Epithelial cell of prostate (primary cell): ENCODE results near the gene GPR149.

ENCODE experiments used
- DNase-seq: peaks from one replicate; pipeline ENCODE4 v3.0.0-alpha.2; 2011; ENCODE audit warnings: low read depth, low spot score
- H3K27ac ChIP-seq: fragments of 450-650 bp; 2 replicates; pipeline ENCODE4 v1.5.1; 2017; ENCODE audit warnings: mild to moderate bottlenecking

The GPR149 gene

GRCh38 chr3:154349223-154349622 is 80.8 kb downstream of the GPR149 start:
- no peak overlapping the region for H3K27ac ChIP-seq
- DNase-seq, result no peak

GRCh38 chr3:154345422-154346122 is 84.4 kb downstream of the GPR149 start:
- no peak for DNase-seq
- H3K27ac ChIP-seq, result no peak overlapping the region

DNA sequence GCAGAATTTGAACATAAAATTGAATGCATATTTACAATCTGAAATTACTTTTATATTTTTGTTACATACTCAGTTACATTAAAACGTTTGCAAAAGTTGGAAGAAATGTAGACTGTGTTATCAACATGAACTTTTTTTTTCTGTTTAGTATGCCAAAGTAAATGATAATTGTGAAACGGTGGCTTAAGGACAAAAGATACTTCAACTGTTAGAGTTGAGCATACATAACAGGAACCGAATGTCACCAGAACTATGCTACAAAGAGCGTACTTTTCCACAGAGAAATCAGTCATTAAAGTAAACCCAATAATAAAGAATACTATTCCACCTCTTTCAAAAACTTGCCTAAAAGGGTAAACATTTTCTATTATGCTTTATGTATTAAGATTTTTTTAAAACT is 91.4 kb downstream of the GPR149 start:
- no peak for DNase-seq
- H3K27ac ChIP-seq, result no peak overlapping the region

DNA sequence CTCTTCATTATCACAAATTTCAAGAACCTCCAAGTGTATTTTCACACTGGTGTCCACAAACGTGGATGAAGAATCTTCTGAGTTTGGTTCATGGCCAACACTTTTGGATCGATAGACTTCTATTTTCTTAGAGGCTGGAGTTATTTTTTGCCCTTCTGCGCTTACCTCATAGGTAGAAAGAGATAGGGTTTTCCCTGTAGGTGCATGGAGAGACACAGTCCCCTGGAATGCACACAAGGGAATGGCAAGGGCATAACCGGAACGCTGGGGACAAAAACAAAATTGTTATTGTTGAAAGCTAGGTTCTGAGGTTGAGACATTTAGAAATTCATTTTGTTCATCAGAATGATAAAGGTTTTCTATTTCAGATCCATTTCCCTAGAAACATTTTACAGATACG is 92.0 kb downstream of the GPR149 start:
- no peak for DNase-seq
- no peak overlapping the region for H3K27ac ChIP-seq

DNA sequence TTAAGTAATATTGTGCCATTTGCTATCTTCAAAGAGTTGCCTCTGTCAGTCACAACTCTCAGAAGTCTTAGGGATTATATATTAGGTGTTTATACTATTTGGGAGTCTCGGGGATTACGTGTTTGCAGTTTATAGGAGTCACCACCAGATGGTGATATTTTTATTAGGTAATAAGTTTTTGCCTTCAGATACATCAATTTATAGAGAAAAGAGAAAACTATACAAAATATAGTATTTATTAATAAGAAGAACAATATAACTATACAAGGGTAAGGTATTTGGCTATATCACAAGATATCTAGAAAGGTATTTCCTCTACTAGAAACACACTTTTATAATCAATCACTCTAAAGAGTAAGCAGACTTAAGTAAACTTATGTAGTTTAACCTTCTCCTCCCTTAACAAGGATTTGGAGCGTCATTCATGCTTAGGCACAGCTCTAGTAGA is 95.0 kb downstream of the GPR149 start:
- H3K27ac ChIP-seq, result no peak overlapping the region
- no peak for DNase-seq

DNA sequence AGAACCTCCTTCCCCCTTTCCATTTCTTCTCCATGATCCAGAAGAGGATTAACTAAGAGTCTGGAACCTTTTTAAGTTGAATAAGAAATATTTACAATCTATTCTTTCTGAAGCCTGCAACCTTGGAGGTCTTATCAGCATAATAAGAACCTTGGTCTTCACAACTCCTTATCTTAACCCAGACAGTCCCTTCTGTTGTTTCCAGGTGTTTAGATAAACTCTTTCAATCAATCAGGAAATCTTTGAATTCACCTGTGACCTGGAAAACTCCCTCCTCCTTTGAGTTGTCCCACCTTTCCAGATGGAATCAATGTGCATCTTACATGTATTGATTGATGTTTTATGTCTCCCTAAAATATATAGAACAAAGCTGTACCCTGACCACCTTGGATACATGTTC is 102.1 kb downstream of the GPR149 start:
- no peak overlapping the region for H3K27ac ChIP-seq
- no peak for DNase-seq

DNA sequence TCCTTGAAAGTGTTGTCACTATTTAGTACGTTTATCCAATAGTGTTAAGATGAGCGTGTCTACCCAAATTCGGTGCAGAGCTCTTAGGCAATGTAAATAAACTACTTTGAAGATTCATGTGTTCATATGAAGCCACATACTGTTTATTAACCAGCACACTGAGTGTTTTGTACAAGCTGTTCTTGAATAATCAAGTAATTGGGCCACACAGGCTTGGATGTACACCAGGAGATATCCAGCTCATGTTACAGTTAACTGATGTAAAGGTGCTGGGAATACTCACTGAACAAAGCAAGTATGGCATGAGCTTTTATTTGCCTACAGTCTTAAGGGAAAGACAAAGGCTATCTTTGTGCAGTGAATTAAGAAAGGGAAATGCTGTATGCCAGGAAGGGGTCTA is 105.1 kb downstream of the GPR149 start:
- H3K27ac ChIP-seq, result peak overlapping the region; percentile 70
- no peak for DNase-seq

GRCh38 chr3:154323891-154324738 is 105.9 kb downstream of the GPR149 start, which contains the start of gene DHX36:
DHX36 (minus strand) TSS chr3:154324487; CDS start chr3:154324416, 71 bp downstream.
- H3K27ac ChIP-seq, result peak within 1 kb of the TSS; percentile 70
- DNase-seq, result peak; percentile 20

DNA sequence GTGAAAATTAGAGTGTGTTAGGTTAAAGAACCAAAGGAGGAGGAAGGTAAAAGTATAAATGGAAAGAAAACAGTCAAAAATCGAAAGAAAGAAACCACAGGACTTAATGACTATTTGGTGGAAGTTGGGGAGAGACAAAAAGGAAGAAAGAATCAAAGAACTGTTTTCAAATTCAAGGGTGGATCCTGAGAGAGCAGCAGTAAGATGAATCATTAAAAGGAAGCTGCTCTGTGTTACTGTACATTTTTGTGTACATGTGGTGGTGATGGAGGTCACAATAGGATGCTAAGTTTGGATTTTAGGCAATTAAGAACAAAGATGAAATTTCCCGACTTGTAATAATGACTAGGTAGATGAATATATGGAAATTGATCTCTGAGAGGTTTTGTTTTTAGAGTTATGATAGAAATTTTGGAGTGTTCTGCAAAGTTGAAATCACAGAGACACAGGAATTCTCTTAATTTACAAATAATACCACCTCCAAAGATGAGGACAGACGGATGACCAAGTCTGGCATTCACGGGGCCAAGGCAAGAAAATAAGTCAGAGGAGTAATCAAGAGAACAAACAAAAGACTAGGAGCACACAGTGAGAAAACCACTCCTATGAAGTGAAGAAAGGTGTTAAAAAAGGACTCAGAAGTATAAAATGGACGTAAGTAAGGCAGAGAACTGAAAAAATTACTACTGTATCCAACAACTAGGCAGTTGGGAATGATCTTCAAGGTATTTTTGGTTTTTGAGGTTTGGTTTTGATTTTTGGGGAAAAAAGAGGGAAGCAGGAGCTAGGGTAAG is 112.8 kb downstream of the GPR149 start:
- H3K27ac ChIP-seq, result no peak overlapping the region
- DNase-seq, result no peak

DNA sequence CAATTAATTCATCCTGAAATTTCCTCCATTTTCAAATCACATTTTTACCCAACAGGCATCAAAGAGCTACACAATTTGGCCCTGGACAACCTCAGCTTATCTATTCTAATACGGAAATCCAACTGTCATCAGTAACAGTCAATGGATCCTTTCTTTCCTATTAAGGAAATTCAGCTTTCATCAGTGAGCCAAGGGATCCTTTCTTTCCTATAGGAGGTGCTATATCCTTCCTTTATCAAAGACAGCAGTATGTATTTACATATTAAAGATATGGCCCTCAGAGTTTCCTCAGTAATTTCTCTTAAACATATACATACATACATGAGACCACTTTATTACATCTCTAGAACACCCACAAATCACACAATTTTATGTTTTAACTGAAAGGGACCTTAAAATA is 115.8 kb downstream of the GPR149 start:
- H3K27ac ChIP-seq, result no peak overlapping the region
- DNase-seq, result no peak

GRCh38 chr3:154310840-154311239 is 119.2 kb downstream of the GPR149 start:
- no peak for DNase-seq
- no peak overlapping the region for H3K27ac ChIP-seq

DNA sequence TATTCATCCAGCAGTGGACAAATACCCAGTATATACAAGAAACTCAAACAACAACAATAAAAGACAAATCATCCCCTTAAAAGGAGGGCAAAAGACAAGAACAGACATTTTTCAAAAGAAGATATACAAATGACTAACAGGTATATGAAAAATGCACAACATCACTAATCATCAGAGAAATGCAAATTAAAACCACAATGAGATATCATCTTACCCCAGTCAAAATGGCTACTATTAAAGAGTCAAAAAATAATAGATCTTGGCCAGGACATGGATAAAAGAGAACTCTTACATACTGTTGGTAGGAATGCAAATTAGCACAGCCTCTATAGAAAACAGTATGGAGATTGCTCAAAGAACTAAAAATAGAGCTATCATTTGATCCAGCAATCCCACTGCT is 122.6 kb downstream of the GPR149 start:
- DNase-seq, result no peak
- no peak overlapping the region for H3K27ac ChIP-seq

DNA sequence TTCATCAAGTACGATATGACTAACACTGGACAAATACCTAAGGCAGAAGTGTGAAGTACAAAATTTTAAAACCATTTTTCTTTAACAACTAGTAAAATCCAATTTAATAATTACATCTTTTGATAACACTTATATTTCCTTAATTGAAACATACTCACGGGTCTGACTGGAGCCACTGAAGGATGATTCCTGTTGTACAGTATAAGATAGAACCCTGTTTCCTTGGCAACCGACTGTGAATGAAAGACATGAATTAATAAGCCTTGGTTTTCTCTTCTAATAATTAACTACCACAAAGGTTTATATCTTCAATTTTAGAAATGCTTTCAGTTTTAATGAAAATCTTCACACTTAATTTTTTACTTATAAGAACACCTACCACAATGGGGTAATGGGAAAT is 125.1 kb downstream of the GPR149 start:
- DNase-seq, result no peak

GRCh38 chr3:154304116-154304786 is 125.7 kb downstream of the GPR149 start:
- peak; percentile 26 for DNase-seq
- peak overlapping the region; percentile 50 for H3K27ac ChIP-seq

More for the DNA sequence above, 125.1 kb downstream of the GPR149 start:
- peak overlapping the region; percentile 50 for H3K27ac ChIP-seq

- no peak overlapping the region for H3K27ac ChIP-seq
- DNase-seq, result no peak
Measured at GRCh38 chr3:154301561-154301960, 128.4 kb downstream of the GPR149 start.

DNA sequence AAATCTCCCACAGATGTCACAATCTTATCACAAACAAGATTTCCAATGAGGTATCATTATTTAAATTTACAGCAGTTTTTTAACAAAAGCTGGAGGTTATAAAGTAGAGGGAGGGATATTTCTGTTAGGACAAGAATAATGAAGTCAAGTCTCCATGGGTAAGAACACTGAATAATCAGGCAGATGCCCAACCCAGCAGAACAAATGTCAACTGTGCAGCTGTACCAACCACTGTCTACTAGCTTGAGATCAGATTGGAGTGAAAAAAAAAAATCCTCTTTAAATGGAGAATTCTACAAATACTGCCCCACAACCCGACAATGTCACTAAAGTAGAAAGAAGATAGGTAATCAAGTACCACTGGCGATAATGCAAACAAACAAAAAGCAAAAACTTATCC is 136.0 kb downstream of the GPR149 start:
- no peak overlapping the region for H3K27ac ChIP-seq
- DNase-seq, result no peak

GRCh38 chr3:154290187-154290586 is 139.8 kb downstream of the GPR149 start:
- H3K27ac ChIP-seq, result no peak overlapping the region
- DNase-seq, result no peak
